Activated naive CD8-positive, alpha-beta T cell treated with anti-CD3 and anti-CD28 coated beads, Interleukin-2, amount 10 ng/mL, durations not matched to agents 7 days and 5 days (primary cell): ENCODE results near the gene SPACA5. TPM values are rescaled to one million over a fixed set of nuclear protein-coding genes. Genes with fewer than 3 reads are reported as not detected.
A peak's percentile ranks its signal among the peaks of the same experiment; 100 is the strongest.
"Not testable (repeated sequence)": the region's sequence is repeated elsewhere in the genome, so short reads cannot be mapped to it uniquely, and the experiment has no call there.

Experiments
- ATAC-seq: fragments of 150-1000 bp; cut with Tn5 transposase; one replicate; pipeline ENCODE4 v1.10.0; 2021; ENCODE audit warnings: low read depth, moderate library complexity
- POLR2A ChIA-PET: fragments of 350-600 bp; sonication (Branson Sonifier 250); formaldehyde crosslinking; loops from one replicate; lab custom pipeline; 2021; ENCODE audit warnings: antibody characterized with exemption; lab: Charles Lee
- DNase-seq: peaks from one replicate; pipeline ENCODE4 v3.0.0; 2021
- H3K27ac Mint-ChIP-seq: one replicate; pipeline ENCODE4 v1.8.0; 2022; ENCODE audit warnings: mild to moderate bottlenecking, mixed read lengths
- H3K27me3 Mint-ChIP-seq: one replicate; pipeline ENCODE4 v1.8.0; 2022; ENCODE audit warnings: mild to moderate bottlenecking, moderate library complexity, mixed read lengths
- H3K36me3 Mint-ChIP-seq: one replicate; pipeline ENCODE4 v1.8.0; 2021; ENCODE audit warnings: mild to moderate bottlenecking, mixed read lengths
- H3K4me1 Mint-ChIP-seq: one replicate; pipeline ENCODE4 v1.8.0; 2021; ENCODE audit warnings: mixed read lengths
- H3K4me3 Mint-ChIP-seq: one replicate; pipeline ENCODE4 v1.8.0; 2022; ENCODE audit warnings: mild to moderate bottlenecking, moderate library complexity, mixed read lengths
- H3K9me3 Mint-ChIP-seq: one replicate; pipeline ENCODE4 v1.8.0; 2021; ENCODE audit warnings: mixed read lengths
- total RNA-seq, 2 experiments: library from RNA; stranded (reverse); gene quantifications; one replicate each; pipeline ENCODE4 v1.2.3, GENCODE V29; 2021

SPACA5 gene
- total RNA-seq, 2 experiments from 2014 or later = not detected

- H3K9me3 Mint-ChIP-seq = peaks cover 2% of the 10 kb centered on the region
- ATAC-seq (no peak), DNase-seq (no peak)
- peak overlapping the region; percentile 48 for H3K27ac Mint-ChIP-seq
- H3K4me1 Mint-ChIP-seq = peaks cover 17% of the 10 kb centered on the region
- peaks cover 31% of the 10 kb centered on the region for H3K36me3 Mint-ChIP-seq
- POLR2A ChIA-PET = no interaction called here
- peak overlapping the region; percentile 95 for H3K4me3 Mint-ChIP-seq
- H3K27me3 Mint-ChIP-seq = no peaks in the 10 kb centered on the region
These were observed 3.9 kb upstream of the SPACA5 start for GRCh38 chrX:48002929-48003328.

GRCh38 chrX:48003367-48003757 is 3.4 kb upstream of the SPACA5 start:
- Mint-ChIP-seq H3K36me3 (peaks cover 27% of the 10 kb centered on the region), H3K27ac (peak overlapping the region; percentile 99), H3K9me3 (peaks cover 2% of the 10 kb centered on the region), H3K4me3 (peak overlapping the region; percentile 95), H3K27me3 (no peaks in the 10 kb centered on the region), H3K4me1 (peaks cover 17% of the 10 kb centered on the region)
- ATAC-seq = peak; percentile 16
- DNase-seq = peak; percentile 50
- POLR2A ChIA-PET = no interaction called here

GRCh38 chrX:48003758-48004457 is 2.9 kb upstream of the SPACA5 start, which contains the start of gene ZNF182:
Gene ZNF182 (minus strand): TSS chrX:48003989. CDS start chrX:48002609, 1,380 bp downstream.
- H3K27ac Mint-ChIP-seq = peak within 1 kb of the TSS; percentile 99
- H3K4me1 Mint-ChIP-seq = peaks cover 17% of the 10 kb centered on the region
- ATAC-seq = peak; percentile 98
- peaks cover 23% of the 10 kb centered on the region for H3K36me3 Mint-ChIP-seq
- POLR2A ChIA-PET = no interaction called here
- DNase-seq = peak; percentile 89
- H3K9me3 Mint-ChIP-seq = peaks cover 2% of the 10 kb centered on the region
- peak within 1 kb of the TSS; percentile 95 for H3K4me3 Mint-ChIP-seq
- H3K27me3 Mint-ChIP-seq = no peaks in the 10 kb centered on the region

DNA sequence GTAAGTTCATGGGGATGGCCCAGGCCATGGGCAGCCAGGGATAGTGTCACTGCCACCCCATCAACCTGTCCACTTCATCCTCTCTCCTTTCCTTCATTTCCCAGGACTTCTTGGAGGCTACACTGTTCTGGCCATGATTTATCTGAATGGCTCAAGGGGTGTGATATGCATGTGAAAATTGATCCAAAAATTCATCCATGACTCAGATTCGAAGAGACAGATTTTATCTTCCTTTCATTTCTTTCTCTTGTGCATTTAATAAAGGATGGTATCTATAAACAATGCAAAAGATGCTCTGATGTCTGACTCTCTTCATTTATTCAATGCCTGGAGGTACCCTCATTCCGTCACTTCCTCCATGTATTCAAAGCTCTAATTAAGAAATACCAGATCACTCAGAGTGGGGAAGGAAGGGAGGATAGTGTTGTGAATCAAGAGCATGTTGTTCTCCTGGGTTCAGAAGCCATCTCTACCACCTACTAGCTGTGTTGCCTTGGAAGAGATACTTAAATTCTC is 2.7 kb downstream of the SPACA5 start:
- H3K4me1 Mint-ChIP-seq, H3K36me3 Mint-ChIP-seq, DNase-seq: not testable (repeated sequence)

GRCh38 chrX:48016583-48017310 is 10.0 kb downstream of the SPACA5 start:
- DNase-seq, ATAC-seq, H3K36me3 Mint-ChIP-seq, H3K4me3 Mint-ChIP-seq, H3K27ac Mint-ChIP-seq, H3K27me3 Mint-ChIP-seq, POLR2A ChIA-PET, H3K9me3 Mint-ChIP-seq, H3K4me1 Mint-ChIP-seq: not testable (repeated sequence)

More for the DNA sequence above, 2.7 kb downstream of the SPACA5 start:
- H3K9me3 Mint-ChIP-seq, H3K27me3 Mint-ChIP-seq, H3K4me3 Mint-ChIP-seq, POLR2A ChIA-PET, ATAC-seq, H3K27ac Mint-ChIP-seq: not testable (repeated sequence)

DNA sequence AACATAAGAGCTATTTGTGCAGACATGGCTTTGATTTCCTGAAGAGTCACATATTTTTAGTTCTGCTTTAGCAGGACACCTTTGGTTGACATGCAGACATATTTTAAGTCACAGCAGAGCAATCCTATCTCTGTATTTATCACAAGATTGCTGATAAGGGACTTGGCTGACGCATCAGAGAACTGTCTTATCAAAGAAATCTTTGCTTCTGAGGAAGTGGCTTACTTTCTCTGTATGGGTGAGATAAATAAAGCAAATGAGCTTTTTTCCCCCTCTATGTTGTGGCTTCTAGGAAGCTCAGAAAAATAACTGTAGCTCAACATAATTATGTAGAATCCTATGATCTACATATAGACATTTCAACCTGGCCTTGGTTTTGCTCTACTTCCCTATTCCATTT is 13.1 kb downstream of the SPACA5 start:
- H3K36me3 Mint-ChIP-seq, H3K4me1 Mint-ChIP-seq, H3K27me3 Mint-ChIP-seq, H3K9me3 Mint-ChIP-seq, H3K4me3 Mint-ChIP-seq, POLR2A ChIA-PET, DNase-seq: not testable (repeated sequence)
- ATAC-seq = peak; percentile 51
- peak overlapping the region; percentile 99 for H3K27ac Mint-ChIP-seq

- H3K27me3 Mint-ChIP-seq, H3K9me3 Mint-ChIP-seq, H3K4me1 Mint-ChIP-seq, H3K36me3 Mint-ChIP-seq, POLR2A ChIA-PET, DNase-seq: not testable (repeated sequence)
- peak; percentile 70 for ATAC-seq
- Mint-ChIP-seq H3K27ac (peak overlapping the region; percentile 99), H3K4me3 (peak overlapping the region; percentile 19)
These were observed 13.7 kb downstream of the SPACA5 start for GRCh38 chrX:48020472-48020871.

- Mint-ChIP-seq H3K9me3 (peaks cover 2% of the 10 kb centered on the region), H3K4me1 (peaks cover 12% of the 10 kb centered on the region), H3K4me3 (peak overlapping the region; percentile 92), H3K36me3 (peaks cover 2% of the 10 kb centered on the region), H3K27ac (peak overlapping the region; percentile 99), H3K27me3 (no peaks in the 10 kb centered on the region)
- POLR2A ChIA-PET = no interaction called here
- ATAC-seq = peak; percentile 53
- DNase-seq = peak; percentile 69
These were observed 14.5 kb downstream of the SPACA5 start for GRCh38 chrX:48021026-48021900.

- peaks cover 2% of the 10 kb centered on the region for H3K36me3 Mint-ChIP-seq
- DNase-seq = no peak
- no peak overlapping the region for H3K4me3 Mint-ChIP-seq
- H3K27ac Mint-ChIP-seq = no peak overlapping the region
- ATAC-seq = no peak
- no peaks in the 10 kb centered on the region for H3K27me3 Mint-ChIP-seq
- POLR2A ChIA-PET = no interaction called here
- H3K9me3 Mint-ChIP-seq = peaks cover 2% of the 10 kb centered on the region
- H3K4me1 Mint-ChIP-seq = peaks cover 12% of the 10 kb centered on the region
These were observed 15.3 kb downstream of the SPACA5 start for GRCh38 chrX:48022100-48022499.

- Mint-ChIP-seq H3K36me3 (peaks cover 2% of the 10 kb centered on the region), H3K4me3 (no peak overlapping the region), H3K4me1 (peaks cover 12% of the 10 kb centered on the region), H3K27me3 (no peaks in the 10 kb centered on the region), H3K9me3 (peaks cover 2% of the 10 kb centered on the region), H3K27ac (no peak overlapping the region)
- no peak for DNase-seq
- POLR2A ChIA-PET = no interaction called here
- no peak for ATAC-seq
These were observed 15.9 kb downstream of the SPACA5 start for GRCh38 chrX:48022738-48023137.

DNA sequence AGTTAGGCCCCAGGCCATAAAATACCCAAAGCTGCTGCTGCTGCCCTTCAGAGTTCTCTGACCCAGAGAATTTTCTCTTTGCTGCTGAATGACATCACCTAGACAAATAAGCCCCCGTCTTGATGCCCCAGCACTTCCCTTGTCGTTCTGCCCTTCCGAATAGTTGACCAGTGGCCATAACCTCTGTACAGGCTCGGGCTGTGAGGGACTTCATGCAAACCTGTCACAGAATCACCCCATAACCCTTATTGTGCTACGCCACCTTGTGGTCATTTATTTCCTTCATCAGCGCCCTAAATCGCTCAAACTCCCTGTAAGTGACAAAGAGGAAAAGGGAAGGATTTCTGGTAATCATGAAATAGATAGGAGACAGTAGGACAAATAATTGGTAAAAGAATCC is 18.8 kb downstream of the SPACA5 start:
- DNase-seq (peak; percentile 30), ATAC-seq (no peak)
- POLR2A ChIA-PET = no interaction called here
- Mint-ChIP-seq H3K4me1 (peaks cover 11% of the 10 kb centered on the region), H3K27ac (peak overlapping the region; percentile 54), H3K27me3 (no peaks in the 10 kb centered on the region), H3K4me3 (no peak overlapping the region), H3K36me3 (peaks cover 2% of the 10 kb centered on the region), H3K9me3 (peaks cover 2% of the 10 kb centered on the region)

DNA sequence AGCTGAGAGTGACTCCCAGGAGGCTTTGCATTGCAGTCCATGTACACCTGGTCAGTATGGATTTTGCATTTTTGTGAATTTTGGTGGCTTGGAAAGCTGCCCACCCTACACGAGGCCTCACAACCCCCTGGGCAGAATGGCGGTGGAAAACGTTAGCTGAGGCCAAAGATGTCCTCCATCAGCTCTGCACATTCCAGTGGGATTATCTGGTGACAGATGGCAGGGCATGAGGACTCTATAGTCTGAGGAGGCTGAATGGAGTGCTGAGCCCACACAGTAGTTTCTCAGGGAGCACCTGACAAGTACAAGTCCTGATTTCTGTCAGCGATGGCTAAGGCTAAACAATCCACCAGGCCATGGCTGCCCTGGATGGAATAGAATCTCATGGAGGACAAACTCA is 20.8 kb downstream of the SPACA5 start:
- DNase-seq, H3K4me1 Mint-ChIP-seq, POLR2A ChIA-PET, H3K9me3 Mint-ChIP-seq, H3K36me3 Mint-ChIP-seq, ATAC-seq, H3K4me3 Mint-ChIP-seq, H3K27ac Mint-ChIP-seq, H3K27me3 Mint-ChIP-seq: not testable (repeated sequence)

GRCh38 chrX:48028091-48028490 is 21.3 kb downstream of the SPACA5 start:
- POLR2A ChIA-PET = no interaction called here
- H3K36me3 Mint-ChIP-seq = no peaks in the 10 kb centered on the region

More at GRCh38 chrX:48028091-48028490, 21.3 kb downstream of the SPACA5 start:
- DNase-seq (no peak), ATAC-seq (no peak)
- H3K27me3 Mint-ChIP-seq = no peaks in the 10 kb centered on the region
- no peaks in the 10 kb centered on the region for H3K9me3 Mint-ChIP-seq
- no peak overlapping the region for H3K27ac Mint-ChIP-seq
- no peak overlapping the region for H3K4me3 Mint-ChIP-seq
- H3K4me1 Mint-ChIP-seq = peaks cover 4% of the 10 kb centered on the region
